ENCODE measurements around the gene MTERF2.

The MTERF2 gene

GRCh38 chr12:106947461-106947860 is 39.5 kb downstream of the MTERF2 start:
- no peak overlapping the region for H2BK12ac ChIP-seq (ENCODE audit: low read length)
- no peak overlapping the region for H3K27ac ChIP-seq (ENCODE audit: low read depth, low read length)
- no peaks in the 10 kb centered on the region for H3K36me3 ChIP-seq (ENCODE audit: control insufficient read depth in 1 of 2, insufficient read depth in 2 of 2, low read length in 2 of 2)

GRCh38 chr12:106945261-106945851 is 41.6 kb downstream of the MTERF2 start:
- Histone ChIP-seq H2BK12ac (ENCODE audit: low read length) (no peak overlapping the region), H3K79me2 (ENCODE audit: control insufficient read depth, insufficient read depth, low read length, poor library complexity) (no peaks in the 10 kb centered on the region), H3K4me3 (ENCODE audit: low read depth, low read length) (no peak overlapping the region), H3K79me1 (ENCODE audit: low read length) (no peaks in the 10 kb centered on the region), H4K12ac (ENCODE audit: low read depth, low read length) (no peak overlapping the region), H2BK5ac (ENCODE audit: low read depth, low read length, poor library complexity) (no peak overlapping the region), H3K14ac (ENCODE audit: low read length) (no peak overlapping the region), H2AFZ (ENCODE audit: insufficient read depth, low read length, poor library complexity) (no peak overlapping the region), H3K4me1 (ENCODE audit: control insufficient read depth in 1 of 2, insufficient read depth in 2 of 2, low read length in 2 of 2) (no peaks in the 10 kb centered on the region), H2AK5ac (ENCODE audit: low read length) (no peak overlapping the region), H3K27ac (ENCODE audit: low read depth, low read length) (no peak overlapping the region), H3K4me2 (ENCODE audit: low read length) (no peak overlapping the region), H3K9me3 (ENCODE audit: insufficient read depth, low read depth, low read length) (peaks cover 2% of the 10 kb centered on the region), H3K27me3 (ENCODE audit: insufficient read depth, low read length) (no peaks in the 10 kb centered on the region), H2BK120ac (ENCODE audit: insufficient read depth, low read length, poor library complexity) (no peak overlapping the region), H3K4ac (ENCODE audit: low read depth, low read length) (no peak overlapping the region), H3K36me3 (ENCODE audit: control insufficient read depth in 1 of 2, insufficient read depth in 2 of 2, low read length in 2 of 2) (no peaks in the 10 kb centered on the region), H3K23ac (ENCODE audit: low read length) (no peak overlapping the region), H4K91ac (ENCODE audit: low read depth, low read length) (no peak overlapping the region), H3K9ac (ENCODE audit: low read length) (no peak overlapping the region), H3K18ac (ENCODE audit: low read length) (no peak overlapping the region), H4K8ac (ENCODE audit: low read depth, low read length) (no peak overlapping the region)
- WGBS (ENCODE audit: extremely low coverage, insufficient coverage, insufficient read length): no CpG with 5 or more reads among the region's 1 CpG
- no peak for DNase-seq

More at GRCh38 chr12:106947461-106947860, 39.5 kb downstream of the MTERF2 start:
- Histone ChIP-seq H4K91ac (ENCODE audit: low read depth, low read length) (no peak overlapping the region), H3K9ac (ENCODE audit: low read length) (no peak overlapping the region), H3K9me3 (ENCODE audit: insufficient read depth, low read depth, low read length) (peaks cover 2% of the 10 kb centered on the region), H4K8ac (ENCODE audit: low read depth, low read length) (no peak overlapping the region), H3K27me3 (ENCODE audit: insufficient read depth, low read length) (no peaks in the 10 kb centered on the region), H3K4me1 (ENCODE audit: control insufficient read depth in 1 of 2, insufficient read depth in 2 of 2, low read length in 2 of 2) (no peaks in the 10 kb centered on the region), H3K4ac (ENCODE audit: low read depth, low read length) (no peak overlapping the region), H3K4me3 (ENCODE audit: low read depth, low read length) (no peak overlapping the region), H3K18ac (ENCODE audit: low read length) (no peak overlapping the region), H2AFZ (ENCODE audit: insufficient read depth, low read length, poor library complexity) (no peak overlapping the region), H3K23ac (ENCODE audit: low read length) (no peak overlapping the region), H3K14ac (ENCODE audit: low read length) (no peak overlapping the region), H4K12ac (ENCODE audit: low read depth, low read length) (no peak overlapping the region), H3K4me2 (ENCODE audit: low read length) (no peak overlapping the region), H3K79me2 (ENCODE audit: control insufficient read depth, insufficient read depth, low read length, poor library complexity) (no peaks in the 10 kb centered on the region), H2BK5ac (ENCODE audit: low read depth, low read length, poor library complexity) (no peak overlapping the region), H2BK120ac (ENCODE audit: insufficient read depth, low read length, poor library complexity) (no peak overlapping the region), H2AK5ac (ENCODE audit: low read length) (no peak overlapping the region), H3K79me1 (ENCODE audit: low read length) (no peaks in the 10 kb centered on the region)
- no peak for DNase-seq

- H3K79me2 ChIP-seq (ENCODE audit: control insufficient read depth, insufficient read depth, low read length, poor library complexity): no peaks in the 10 kb centered on the region
Measured at GRCh38 chr12:106942775-106943174, 44.2 kb downstream of the MTERF2 start.

GRCh38 chr12:106941481-106942156 is 45.3 kb downstream of the MTERF2 start:
- no peak overlapping the region for H3K27ac ChIP-seq (ENCODE audit: low read depth, low read length)
- H3K18ac ChIP-seq (ENCODE audit: low read length): no peak overlapping the region
- no peak overlapping the region for H3K4me2 ChIP-seq (ENCODE audit: low read length)
- H3K4ac ChIP-seq (ENCODE audit: low read depth, low read length): no peak overlapping the region
- WGBS (ENCODE audit: extremely low coverage, insufficient coverage, insufficient read length): no CpG with 5 or more reads among the region's 6 CpGs
- no peaks in the 10 kb centered on the region for H3K79me2 ChIP-seq (ENCODE audit: control insufficient read depth, insufficient read depth, low read length, poor library complexity)
- peaks cover 2% of the 10 kb centered on the region for H3K9me3 ChIP-seq (ENCODE audit: insufficient read depth, low read depth, low read length)
- H3K27me3 ChIP-seq (ENCODE audit: insufficient read depth, low read length): no peaks in the 10 kb centered on the region
- no peak overlapping the region for H3K14ac ChIP-seq (ENCODE audit: low read length)
- no peaks in the 10 kb centered on the region for H3K79me1 ChIP-seq (ENCODE audit: low read length)
- no peak overlapping the region for H3K9ac ChIP-seq (ENCODE audit: low read length)
- H2BK120ac ChIP-seq (ENCODE audit: insufficient read depth, low read length, poor library complexity): no peak overlapping the region
- no peak overlapping the region for H2BK5ac ChIP-seq (ENCODE audit: low read depth, low read length, poor library complexity)
- no peak overlapping the region for H2BK12ac ChIP-seq (ENCODE audit: low read length)
- H2AFZ ChIP-seq (ENCODE audit: insufficient read depth, low read length, poor library complexity): no peak overlapping the region
- no peak overlapping the region for H4K12ac ChIP-seq (ENCODE audit: low read depth, low read length)
- no peak overlapping the region for H3K23ac ChIP-seq (ENCODE audit: low read length)
- no peak overlapping the region for H4K8ac ChIP-seq (ENCODE audit: low read depth, low read length)
- H3K4me1 ChIP-seq (ENCODE audit: control insufficient read depth in 1 of 2, insufficient read depth in 2 of 2, low read length in 2 of 2): no peaks in the 10 kb centered on the region
- no peak overlapping the region for H2AK5ac ChIP-seq (ENCODE audit: low read length)
- no peak for DNase-seq
- H3K4me3 ChIP-seq (ENCODE audit: low read depth, low read length): no peak overlapping the region
- H4K91ac ChIP-seq (ENCODE audit: low read depth, low read length): no peak overlapping the region
- H3K36me3 ChIP-seq (ENCODE audit: control insufficient read depth in 1 of 2, insufficient read depth in 2 of 2, low read length in 2 of 2): no peaks in the 10 kb centered on the region

More at GRCh38 chr12:106942775-106943174, 44.2 kb downstream of the MTERF2 start:
- H4K8ac ChIP-seq (ENCODE audit: low read depth, low read length): no peak overlapping the region
- H3K4me3 ChIP-seq (ENCODE audit: low read depth, low read length): no peak overlapping the region
- H2AK5ac ChIP-seq (ENCODE audit: low read length): no peak overlapping the region
- H3K14ac ChIP-seq (ENCODE audit: low read length): no peak overlapping the region
- H3K9ac ChIP-seq (ENCODE audit: low read length): no peak overlapping the region
- H3K23ac ChIP-seq (ENCODE audit: low read length): no peak overlapping the region
- H3K4ac ChIP-seq (ENCODE audit: low read depth, low read length): no peak overlapping the region
- H3K79me1 ChIP-seq (ENCODE audit: low read length): no peaks in the 10 kb centered on the region
- H3K18ac ChIP-seq (ENCODE audit: low read length): no peak overlapping the region
- H3K4me2 ChIP-seq (ENCODE audit: low read length): no peak overlapping the region
- H3K4me1 ChIP-seq (ENCODE audit: control insufficient read depth in 1 of 2, insufficient read depth in 2 of 2, low read length in 2 of 2): no peaks in the 10 kb centered on the region
- DNase-seq: no peak
- no peak overlapping the region for H2AFZ ChIP-seq (ENCODE audit: insufficient read depth, low read length, poor library complexity)
- no peaks in the 10 kb centered on the region for H3K27me3 ChIP-seq (ENCODE audit: insufficient read depth, low read length)
- no peak overlapping the region for H4K12ac ChIP-seq (ENCODE audit: low read depth, low read length)
- no peak overlapping the region for H2BK120ac ChIP-seq (ENCODE audit: insufficient read depth, low read length, poor library complexity)
- H3K9me3 ChIP-seq (ENCODE audit: insufficient read depth, low read depth, low read length): peaks cover 2% of the 10 kb centered on the region
- H3K27ac ChIP-seq (ENCODE audit: low read depth, low read length): no peak overlapping the region
- H4K91ac ChIP-seq (ENCODE audit: low read depth, low read length): no peak overlapping the region
- WGBS (ENCODE audit: extremely low coverage, insufficient coverage, insufficient read length): no CpG with 5 or more reads among the region's 2 CpGs
- H2BK12ac ChIP-seq (ENCODE audit: low read length): no peak overlapping the region
- H3K36me3 ChIP-seq (ENCODE audit: control insufficient read depth in 1 of 2, insufficient read depth in 2 of 2, low read length in 2 of 2): no peaks in the 10 kb centered on the region
- no peak overlapping the region for H2BK5ac ChIP-seq (ENCODE audit: low read depth, low read length, poor library complexity)

All from trophoblast cell (in vitro differentiated cells and primary cell).